OCI-LY7 (cell line): ENCODE data around the gene PIK3R1. TPM values are rescaled to one million over a fixed set of nuclear protein-coding genes. Genes with fewer than 3 reads are reported as not detected.

Experiments
- BruUV-seq: library from RNA; stranded (reverse); fragments of 400-500 nt; replicated peaks from 2 replicates; lab custom pipeline; 2021; lab: Mats Ljungman, UMichigan
- CTCF ChIA-PET: fragments of 300-600 bp; sonication (Branson Sonifier 250); formaldehyde crosslinking; loops from one replicate; lab custom pipeline; 2022; ENCODE audit warnings: antibody characterized with exemption; ENCODE audit not compliant: unreplicated experiment; lab: Charles Lee
- POLR2A ChIA-PET: fragments of 300-600 bp; sonication (Branson Sonifier 250); formaldehyde crosslinking; loops from one replicate; lab custom pipeline; 2022; ENCODE audit warnings: antibody characterized with exemption; lab: Charles Lee
- DNase-seq: peaks from one replicate; pipeline ENCODE4 v3.0.0-alpha.2; 2015; ENCODE audit warnings: low spot score
- H2AFZ ChIP-seq: fragments of 200-600 bp; sonication (generic), shearing (Covaris generic); 2 replicates; pipeline ENCODE4 v1.6.1; 2014; ENCODE audit warnings: mild to moderate bottlenecking, antibody characterized with exemption, low read length, moderate library complexity
- H3K27ac ChIP-seq: fragments of 200-600 bp; sonication (generic); 2 replicates; pipeline ENCODE4 v1.5.1; 2014; ENCODE audit warnings: mixed run types, low read depth, mild to moderate bottlenecking, moderate library complexity, low read length, inconsistent platforms; ENCODE audit not compliant: poor library complexity, severe bottlenecking
- H3K36me3 ChIP-seq: fragments of 200-600 bp; sonication (generic); 2 replicates; pipeline ENCODE4 v1.6.1; 2014; ENCODE audit warnings: mild to moderate bottlenecking, antibody characterized with exemption, low read length, moderate library complexity, mixed read lengths; ENCODE audit not compliant: insufficient read depth
- H3K4me1 ChIP-seq: fragments of 200-600 bp; sonication (generic); 2 replicates; pipeline ENCODE4 v1.5.1; 2014; ENCODE audit warnings: mild to moderate bottlenecking, low read length; ENCODE audit not compliant: insufficient read depth, poor library complexity, severe bottlenecking
- H3K4me2 ChIP-seq: fragments of 200-600 bp; sonication (generic); 2 replicates; pipeline ENCODE4 v1.6.1; 2014; ENCODE audit warnings: mild to moderate bottlenecking, low read length
- H3K4me3 ChIP-seq: fragments of 200-600 bp; sonication (generic); 2 replicates; pipeline ENCODE4 v1.5.1; 2014; ENCODE audit warnings: mild to moderate bottlenecking, low read depth, low read length; ENCODE audit not compliant: poor library complexity, severe bottlenecking
- H3K79me2 ChIP-seq: fragments of 200-600 bp; sonication (generic); 2 replicates; pipeline ENCODE4 v1.6.1; 2016; ENCODE audit warnings: low read depth, mild to moderate bottlenecking, low read length, moderate library complexity, mixed read lengths; ENCODE audit not compliant: insufficient read depth
- H3K9me2 ChIP-seq: fragments of 200-600 bp; sonication (generic); 2 replicates; pipeline ENCODE4 v1.6.1; 2016; ENCODE audit warnings: mild to moderate bottlenecking, low read length, mixed read lengths; ENCODE audit not compliant: insufficient read depth
- H3K9me3 ChIP-seq: fragments of 200-600 bp; sonication (generic); 2 replicates; pipeline ENCODE4 v1.6.1; 2014; ENCODE audit warnings: mild to moderate bottlenecking, mixed run types, low read length, mixed read lengths
- H4K20me1 ChIP-seq: fragments of 200-600 bp; sonication (generic); 2 replicates; pipeline ENCODE4 v1.6.1; 2014; ENCODE audit warnings: mild to moderate bottlenecking, antibody characterized with exemption, low read length, moderate library complexity, mixed read lengths; ENCODE audit not compliant: insufficient read depth
- CTCF ChIP-seq: fragments of 200-600 bp; sonication (generic); conservative IDR thresholded peaks from 2 replicates; pipeline ENCODE4 v1.5.1; 2014; ENCODE audit warnings: mild to moderate bottlenecking, antibody characterized with exemption, low read length, moderate library complexity, mixed read lengths
- EZH2phosphoT487 ChIP-seq: fragments of 200-600 bp; sonication (generic); IDR thresholded peaks from 2 replicates; pipeline ENCODE4 v1.6.1; 2018; ENCODE audit warnings: low read depth, borderline replicate concordance, mild to moderate bottlenecking, mixed run types, antibody characterized with exemption, low read length, moderate library complexity, mixed read lengths
- intact Hi-C: fragments of 100-400 bp; cut with micrococcal nuclease; formaldehyde crosslinking; loops from one replicate; pipeline ENCODE4 v1.10.0; 2022; ENCODE audit not compliant: unreplicated experiment
- total RNA-seq, 2 experiments: library from RNA; depleted of rRNA in 1 of 2; stranded (reverse); fragments of >200 nt in 1 of 2; shearing (Covaris generic) in 1 of 2; gene quantifications; 2 replicates each; pipeline ENCODE4 v1.2.3, GENCODE V29; 2014 to 2022

Gene PIK3R1
- total RNA-seq, 2 experiments from 2014 or later, result 15.8 to 43.4 TPM

- TF ChIP-seq EZH2phosphoT487 (no peak), CTCF (no peak)
- H3K4me3 ChIP-seq, result no peak overlapping the region
- CTCF ChIA-PET, result no interaction called here
- 0 out of 2 replicates have a peak, but pooled peaks cover 7% of the 10 kb centered on the region for H3K36me3 ChIP-seq
- no peak overlapping the region for H3K4me2 ChIP-seq
- no peaks in the 10 kb centered on the region for H3K4me1 ChIP-seq
- no peak overlapping the region for H2AFZ ChIP-seq
- peaks cover 25% of the 10 kb centered on the region; the same call in 1 of the 2 replicates for H3K79me2 ChIP-seq
- intact Hi-C loops, result no loop called here
- no TSS peak for BruUV-seq
- no peak overlapping the region for H3K27ac ChIP-seq
- no peak for DNase-seq
- POLR2A ChIA-PET, result interaction anchor here (0.7 to 0.9 kb wide), 4 partner anchors 8 to 123 kb away, joined by 3 to 4 read pairs (median 3); no protein-coding TSS in a partner anchor
- H4K20me1 ChIP-seq, result peaks cover 12% of the 10 kb centered on the region; the same call in 1 of the 2 replicates
- no peaks in the 10 kb centered on the region for H3K9me3 ChIP-seq
- no peaks in the 10 kb centered on the region for H3K9me2 ChIP-seq
These were observed 52.7 kb downstream of the PIK3R1 start for GRCh38 chr5:68268101-68268851.

GRCh38 chr5:68268852-68269130 is 53.2 kb downstream of the PIK3R1 start:
- Histone ChIP-seq H3K27ac (no peak overlapping the region), H3K4me1 (no peaks in the 10 kb centered on the region), H4K20me1 (peaks cover 12% of the 10 kb centered on the region; the same call in 1 of the 2 replicates), H3K4me3 (no peak overlapping the region), H3K9me2 (no peaks in the 10 kb centered on the region), H3K36me3 (peaks cover 10% of the 10 kb centered on the region), H3K4me2 (no peak overlapping the region), H3K9me3 (no peaks in the 10 kb centered on the region), H3K79me2 (peaks cover 25% of the 10 kb centered on the region; the same call in 1 of the 2 replicates), H2AFZ (no peak overlapping the region)
- ChIA-PET CTCF (no interaction called here), POLR2A (interaction anchor here (0.7 to 0.8 kb wide), 2 partner anchors 8 to 12 kb away, joined by 3 read pairs; no protein-coding TSS in a partner anchor)
- intact Hi-C loops, result no loop called here
- DNase-seq, result no peak
- no TSS peak for BruUV-seq
- TF ChIP-seq EZH2phosphoT487 (no peak), CTCF (no peak)

- H3K36me3 ChIP-seq, result peaks cover 20% of the 10 kb centered on the region
- CTCF ChIA-PET, result no interaction called here
- H3K4me3 ChIP-seq, result no peak overlapping the region
- TF ChIP-seq EZH2phosphoT487 (no peak), CTCF (no peak)
- no peaks in the 10 kb centered on the region for H3K4me1 ChIP-seq
- BruUV-seq, result no TSS peak
- no peaks in the 10 kb centered on the region for H3K9me2 ChIP-seq
- no peak overlapping the region for H2AFZ ChIP-seq
- no peaks in the 10 kb centered on the region for H3K9me3 ChIP-seq
- POLR2A ChIA-PET, result interaction anchor here (0.8 kb wide), 2 partner anchors 13 to 20 kb away, joined by 3 read pairs; no protein-coding TSS in a partner anchor
- DNase-seq, result no peak
- H3K79me2 ChIP-seq, result peaks cover 25% of the 10 kb centered on the region; the same call in 1 of the 2 replicates
- intact Hi-C loops, result loop anchor here (5.0 to 10.0 kb wide), 2 partner anchors 375 to 1023 kb away; no protein-coding TSS in a partner anchor
- no peak overlapping the region for H3K27ac ChIP-seq
- H4K20me1 ChIP-seq, result peaks cover 12% of the 10 kb centered on the region; the same call in 1 of the 2 replicates
- H3K4me2 ChIP-seq, result no peak overlapping the region
These were observed 54.3 kb downstream of the PIK3R1 start for GRCh38 chr5:68269820-68270219.
